Activated CD4-positive, alpha-beta T cell treated with anti-CD3 and anti-CD28 coated beads for 36 hours (primary cell): ENCODE data around the gene YPEL2. TPM values are rescaled to one million over a fixed set of nuclear protein-coding genes. Genes with fewer than 3 reads are reported as not detected.

Experiments used
- ATAC-seq: fragments of 200-7000 bp; cut with Tn5 transposase; one replicate; pipeline ENCODE4 v1.10.0; 2021; ENCODE audit warnings: mild to moderate bottlenecking, moderate library complexity
- CTCF ChIA-PET: fragments of 350-600 bp; sonication (Branson Sonifier 250); formaldehyde crosslinking; loops from one replicate; lab custom pipeline; 2021; ENCODE audit warnings: antibody characterized with exemption; lab: Charles Lee
- POLR2A ChIA-PET: fragments of 350-600 bp; sonication (Branson Sonifier 250); formaldehyde crosslinking; loops from one replicate; lab custom pipeline; 2021; ENCODE audit warnings: antibody characterized with exemption, inconsistent platforms; lab: Charles Lee
- DNase-seq: peaks from one replicate; pipeline ENCODE4 v3.0.0-alpha.2; 2020
- H3K27ac Mint-ChIP-seq: one replicate; pipeline ENCODE4 v1.8.0; 2021; ENCODE audit warnings: mixed read lengths
- H3K27me3 Mint-ChIP-seq: one replicate; pipeline ENCODE4 v1.8.0; 2021; ENCODE audit warnings: mixed read lengths
- H3K36me3 Mint-ChIP-seq: one replicate; pipeline ENCODE4 v1.8.0; 2021; ENCODE audit warnings: low read depth, mixed read lengths
- H3K4me1 Mint-ChIP-seq: one replicate; pipeline ENCODE4 v1.8.0; 2021; ENCODE audit warnings: mixed read lengths
- H3K4me3 Mint-ChIP-seq: one replicate; pipeline ENCODE4 v1.8.0; 2021; ENCODE audit warnings: mild to moderate bottlenecking, moderate library complexity, mixed read lengths
- H3K9me3 Mint-ChIP-seq: one replicate; pipeline ENCODE4 v1.8.0; 2021; ENCODE audit warnings: low read depth, mixed read lengths
- intact Hi-C, 2 experiments: fragments of 100-400 bp; cut with DNase I in 1 of 2; cut with micrococcal nuclease in 1 of 2; formaldehyde crosslinking; loops; one replicate each; pipeline versions ENCODE4 v1.14.2 to v1.15.1; 2022 to 2024; cut with DNase I, micrococcal nuclease
- total RNA-seq, 2 experiments: library from RNA; stranded (reverse); gene quantifications; one replicate each; pipeline ENCODE4 v1.2.3, GENCODE V29; 2021

Gene YPEL2
- total RNA-seq, 2 experiments from 2014 or later, result 4.3 to 6.9 TPM

DNA sequence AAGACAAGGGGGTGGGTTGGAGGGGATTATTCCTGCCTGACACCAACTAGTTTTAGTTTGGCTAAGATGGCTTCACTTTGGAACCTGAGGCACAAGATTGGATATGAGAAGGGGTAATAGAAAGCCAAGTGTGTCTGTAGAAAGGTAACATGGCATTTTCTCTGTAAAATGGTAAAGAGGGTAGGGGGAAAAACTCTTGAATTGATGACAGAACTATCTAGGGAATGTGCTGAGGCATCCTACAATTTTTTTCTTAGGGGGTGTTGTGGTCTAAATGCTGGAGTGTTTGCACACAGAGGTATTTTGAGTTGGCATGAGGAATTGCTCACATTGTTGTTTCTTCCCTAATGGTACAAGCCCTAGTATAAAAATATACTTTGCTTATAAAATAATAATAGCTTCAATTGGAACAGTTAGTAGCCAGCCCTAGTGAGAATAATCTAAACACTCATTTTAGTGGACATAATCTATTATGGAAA is 25.8 kb downstream of the YPEL2 start:
- peaks cover 76% of the 10 kb centered on the region for H3K4me1 Mint-ChIP-seq
- H3K36me3 Mint-ChIP-seq, result peaks cover 29% of the 10 kb centered on the region
- DNase-seq (no peak), ATAC-seq (no peak)
- CTCF ChIA-PET, result interaction anchor here (1.3 kb wide), 1 partner anchor 70 kb away, joined by 4 read pairs; no protein-coding TSS in a partner anchor
- POLR2A ChIA-PET, result no interaction called here
- H3K9me3 Mint-ChIP-seq, result no peaks in the 10 kb centered on the region
- intact Hi-C loops, result no loop called here
- H3K4me3 Mint-ChIP-seq, result no peak overlapping the region
- H3K27ac Mint-ChIP-seq, result no peak overlapping the region
- H3K27me3 Mint-ChIP-seq, result no peaks in the 10 kb centered on the region

- CTCF ChIA-PET, result no interaction called here
These were observed 26.5 kb downstream of the YPEL2 start for GRCh38 chr17:59357929-59358328.

DNA sequence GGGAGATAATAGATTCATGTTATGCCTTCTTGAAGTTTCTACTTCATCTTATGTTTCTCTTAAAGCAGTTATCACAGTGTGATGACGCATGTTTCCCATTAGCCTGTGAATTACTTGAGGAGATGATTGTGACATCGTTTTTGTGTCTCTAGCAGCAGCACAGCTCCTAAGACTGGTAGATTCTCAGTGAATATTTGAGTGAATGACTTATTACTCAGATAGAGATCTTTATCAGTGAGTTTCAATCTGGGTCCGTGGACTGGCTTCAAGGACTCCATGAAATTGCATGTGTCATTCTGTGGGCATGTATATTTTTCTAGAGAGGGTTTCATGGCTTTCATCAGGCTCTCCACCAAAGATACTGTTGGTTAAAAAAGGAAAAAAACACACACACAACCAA is 29.9 kb downstream of the YPEL2 start:
- DNase-seq (peak; percentile 46), ATAC-seq (peak; percentile 51)
- ChIA-PET CTCF (interaction anchor here (1.3 to 2.3 kb wide), 5 partner anchors 12 to 79 kb away, joined by 4 to 7 read pairs (median 6); no protein-coding TSS in a partner anchor), POLR2A (interaction anchor here (1.1 kb wide), 1 partner anchor 66 kb away, joined by 3 read pairs; no protein-coding TSS in a partner anchor)
- H3K36me3 Mint-ChIP-seq, result peaks cover 13% of the 10 kb centered on the region
- peaks cover 72% of the 10 kb centered on the region for H3K4me1 Mint-ChIP-seq
- no peaks in the 10 kb centered on the region for H3K27me3 Mint-ChIP-seq
- intact Hi-C loops, result loop anchor here in 1 of 2 experiments (1.0 to 10.0 kb wide), 4 partner anchors 141 to 1033 kb away; partner anchors contain the start of genes GDPD1 and USP32
- H3K9me3 Mint-ChIP-seq, result no peaks in the 10 kb centered on the region
- peak overlapping the region; percentile 96 for H3K27ac Mint-ChIP-seq
- peak overlapping the region; percentile 60 for H3K4me3 Mint-ChIP-seq

More at GRCh38 chr17:59357929-59358328, 26.5 kb downstream of the YPEL2 start:
- POLR2A ChIA-PET, result no interaction called here
- peaks cover 75% of the 10 kb centered on the region for H3K4me1 Mint-ChIP-seq
- intact Hi-C loops, result no loop called here
- no peaks in the 10 kb centered on the region for H3K9me3 Mint-ChIP-seq
- DNase-seq (peak; percentile 41), ATAC-seq (peak; percentile 30)
- peak overlapping the region; percentile 7 for H3K27ac Mint-ChIP-seq
- no peaks in the 10 kb centered on the region for H3K27me3 Mint-ChIP-seq
- H3K4me3 Mint-ChIP-seq, result no peak overlapping the region
- H3K36me3 Mint-ChIP-seq, result peaks cover 29% of the 10 kb centered on the region

GRCh38 chr17:59361916-59362810 is 30.7 kb downstream of the YPEL2 start:
- peak overlapping the region; percentile 60 for H3K4me3 Mint-ChIP-seq
- H3K9me3 Mint-ChIP-seq, result no peaks in the 10 kb centered on the region
- peaks cover 5% of the 10 kb centered on the region for H3K36me3 Mint-ChIP-seq
- peaks cover 78% of the 10 kb centered on the region for H3K4me1 Mint-ChIP-seq
- peak overlapping the region; percentile 96 for H3K27ac Mint-ChIP-seq
- POLR2A ChIA-PET, result interaction anchor here (0.7 to 1.0 kb wide), 5 partner anchors 64 to 1595 kb away, joined by 3 to 6 read pairs (median 3); no protein-coding TSS in a partner anchor
- ATAC-seq, result peak; percentile 73
- no peaks in the 10 kb centered on the region for H3K27me3 Mint-ChIP-seq
- CTCF ChIA-PET, result interaction anchor here (0.7 to 2.3 kb wide), 10 partner anchors 11 to 79 kb away, joined by 3 to 7 read pairs (median 6); no protein-coding TSS in a partner anchor
- DNase-seq, result peak; percentile 55
- intact Hi-C loops, result loop anchor here (1.0 to 10.0 kb wide), 10 partner anchors 20 to 1033 kb away; partner anchors contain the start of genes GDPD1 (in 1 of the 2), USP32 (in 1 of the 2) and YPEL2 (in 1 of the 2)

DNA sequence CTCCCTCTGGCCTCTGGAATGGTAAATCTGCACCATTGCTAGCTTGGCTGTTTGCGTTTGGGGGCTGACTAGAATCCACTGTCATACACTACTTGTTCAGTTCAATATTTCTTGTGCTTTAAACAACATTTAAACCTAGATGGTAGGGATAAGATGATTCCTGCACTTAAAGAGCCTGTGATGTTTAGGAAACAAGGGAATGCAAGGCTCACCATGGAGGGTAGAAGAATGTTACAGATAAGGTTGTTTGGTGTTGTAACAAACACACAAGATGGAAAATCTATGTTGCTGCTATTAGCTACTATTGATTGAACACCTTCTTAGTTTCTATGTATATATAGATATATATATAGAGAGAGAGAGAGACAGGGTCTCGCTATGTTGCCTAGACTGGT is 31.4 kb downstream of the YPEL2 start:
- intact Hi-C loops, result loop anchor here (1.0 to 10.0 kb wide), 8 partner anchors 21 to 1032 kb away; partner anchors contain the start of genes USP32 (in 1 of the 2) and YPEL2 (in 1 of the 2)
- no peaks in the 10 kb centered on the region for H3K27me3 Mint-ChIP-seq
- POLR2A ChIA-PET, result interaction anchor here (0.7 to 1.0 kb wide), 5 partner anchors 63 to 1596 kb away, joined by 3 to 6 read pairs (median 3); no protein-coding TSS in a partner anchor
- H3K4me1 Mint-ChIP-seq, result peaks cover 80% of the 10 kb centered on the region
- peak overlapping the region; percentile 96 for H3K27ac Mint-ChIP-seq
- ATAC-seq (no peak), DNase-seq (no peak)
- H3K9me3 Mint-ChIP-seq, result no peaks in the 10 kb centered on the region
- peak overlapping the region; percentile 60 for H3K4me3 Mint-ChIP-seq
- H3K36me3 Mint-ChIP-seq, result peaks cover 3% of the 10 kb centered on the region
- CTCF ChIA-PET, result interaction anchor here (0.7 to 2.3 kb wide), 8 partner anchors 13 to 79 kb away, joined by 3 to 6 read pairs (median 6); no protein-coding TSS in a partner anchor

GRCh38 chr17:59365383-59365981 is 34.0 kb downstream of the YPEL2 start:
- Mint-ChIP-seq H3K27ac (peak overlapping the region; percentile 53), H3K4me1 (peaks cover 69% of the 10 kb centered on the region), H3K36me3 (no peaks in the 10 kb centered on the region), H3K4me3 (peak overlapping the region; percentile 20), H3K27me3 (no peaks in the 10 kb centered on the region), H3K9me3 (no peaks in the 10 kb centered on the region)
- ATAC-seq (peak; percentile 18), DNase-seq (peak; percentile 42)
- intact Hi-C loops, result loop anchor here in 1 of 2 experiments (10.0 kb wide), 1 partner anchor 1029 kb away; the partner anchor contains the start of gene USP32
- ChIA-PET POLR2A (interaction anchor here (0.6 to 1.0 kb wide), 3 partner anchors 30 to 120 kb away, joined by 3 to 4 read pairs (median 3); no protein-coding TSS in a partner anchor), CTCF (interaction anchor here (0.6 to 2.8 kb wide), 15 partner anchors 9 to 362 kb away, joined by 3 to 15 read pairs (median 4); no protein-coding TSS in a partner anchor)

- intact Hi-C loops, result loop anchor here in 1 of 2 experiments (10.0 kb wide), 1 partner anchor 1029 kb away; the partner anchor contains the start of gene USP32
- ATAC-seq, result no peak
- H3K27ac Mint-ChIP-seq, result peak overlapping the region; percentile 53
- H3K4me1 Mint-ChIP-seq, result peaks cover 69% of the 10 kb centered on the region
- POLR2A ChIA-PET, result interaction anchor here (0.6 to 1.0 kb wide), 2 partner anchors 29 to 61 kb away, joined by 3 to 4 read pairs; no protein-coding TSS in a partner anchor
- no peaks in the 10 kb centered on the region for H3K9me3 Mint-ChIP-seq
- H3K4me3 Mint-ChIP-seq, result peak overlapping the region; percentile 20
- H3K36me3 Mint-ChIP-seq, result no peaks in the 10 kb centered on the region
- no peak for DNase-seq
- CTCF ChIA-PET, result interaction anchor here (0.6 to 2.8 kb wide), 12 partner anchors 8 to 362 kb away, joined by 3 to 15 read pairs (median 4); no protein-coding TSS in a partner anchor
- H3K27me3 Mint-ChIP-seq, result no peaks in the 10 kb centered on the region
These were observed 34.7 kb downstream of the YPEL2 start for GRCh38 chr17:59366040-59366757.

DNA sequence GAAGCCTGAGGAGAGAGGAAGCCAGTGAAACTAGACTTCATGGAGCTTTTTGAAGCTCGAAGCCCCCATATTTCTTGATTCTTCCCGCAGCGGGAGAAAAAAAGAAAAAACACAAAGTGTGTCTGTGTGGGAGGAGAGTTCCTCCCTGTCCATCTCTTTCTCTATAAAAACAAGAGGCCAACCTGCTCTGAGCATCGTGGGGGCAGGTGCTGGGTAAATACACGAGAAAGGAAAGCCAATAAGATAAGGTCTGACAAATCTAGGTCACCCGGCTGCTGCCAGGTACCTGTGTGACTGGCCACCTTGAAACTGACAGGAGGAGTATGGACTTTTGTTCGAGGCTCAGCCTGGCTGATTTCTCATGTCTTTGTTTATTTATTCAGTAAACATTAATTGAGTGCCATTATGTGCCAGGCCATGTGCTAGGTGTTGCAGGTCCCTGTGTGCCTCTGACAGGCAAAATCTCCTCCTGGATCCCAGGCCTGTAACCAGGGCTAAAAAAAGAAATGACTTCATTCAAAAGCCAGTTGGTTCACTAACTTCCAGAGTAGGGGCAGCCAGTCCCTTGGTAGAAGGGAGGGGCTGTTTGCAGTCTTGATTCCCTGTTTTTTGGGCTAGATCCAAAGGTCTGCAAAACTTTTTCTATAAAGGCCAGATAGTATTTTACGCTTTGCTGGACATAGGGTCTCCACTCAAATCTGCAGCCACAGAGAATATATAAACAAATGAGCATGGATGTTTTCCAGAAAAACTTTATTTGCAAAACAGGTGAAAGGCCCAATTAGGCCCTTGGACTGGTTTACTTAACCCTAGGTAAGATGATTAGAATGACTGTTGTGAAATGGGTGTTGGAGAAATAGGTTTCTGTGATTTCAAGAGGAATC is 35.6 kb downstream of the YPEL2 start:
- no peak for ATAC-seq
- Mint-ChIP-seq H3K9me3 (no peaks in the 10 kb centered on the region), H3K27me3 (no peaks in the 10 kb centered on the region), H3K4me3 (no peak overlapping the region), H3K27ac (peak overlapping the region; percentile 27), H3K36me3 (no peaks in the 10 kb centered on the region), H3K4me1 (peaks cover 69% of the 10 kb centered on the region)
- CTCF ChIA-PET, result interaction anchor here (0.9 to 2.8 kb wide), 4 partner anchors 8 to 61 kb away, joined by 4 to 15 read pairs (median 5); no protein-coding TSS in a partner anchor
- no peak for DNase-seq
- POLR2A ChIA-PET, result no interaction called here
- intact Hi-C loops, result loop anchor here in 1 of 2 experiments (10.0 kb wide), 1 partner anchor 1028 kb away; the partner anchor contains the start of gene USP32

DNA sequence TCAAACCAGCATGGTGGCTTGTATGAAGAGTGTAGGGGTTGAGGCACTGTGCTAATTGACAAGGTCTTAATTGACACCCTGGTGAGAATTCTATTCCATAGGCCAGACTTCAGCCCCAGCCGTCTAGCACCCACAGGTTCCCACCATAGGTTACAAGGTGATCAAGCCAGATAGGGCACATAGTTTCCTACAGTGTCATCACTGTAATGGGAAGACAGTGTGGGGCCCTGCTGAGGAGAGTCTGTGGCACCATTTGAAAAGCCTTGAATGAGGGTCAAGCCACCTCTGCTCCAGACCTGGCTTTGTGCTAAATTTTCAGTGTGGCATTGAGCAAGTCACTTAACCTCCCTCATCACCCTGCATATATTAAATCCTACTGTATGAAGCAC is 36.2 kb downstream of the YPEL2 start:
- Mint-ChIP-seq H3K27ac (no peak overlapping the region), H3K9me3 (no peaks in the 10 kb centered on the region), H3K27me3 (no peaks in the 10 kb centered on the region), H3K4me1 (peaks cover 69% of the 10 kb centered on the region), H3K4me3 (no peak overlapping the region), H3K36me3 (no peaks in the 10 kb centered on the region)
- DNase-seq (no peak), ATAC-seq (no peak)
- intact Hi-C loops, result loop anchor here in 1 of 2 experiments (10.0 kb wide), 1 partner anchor 1027 kb away; the partner anchor contains the start of gene USP32
- ChIA-PET POLR2A (no interaction called here), CTCF (interaction anchor here (0.7 to 1.5 kb wide), 2 partner anchors 48 to 449 kb away, joined by 3 read pairs; no protein-coding TSS in a partner anchor)
